HG03378 (cell line): Measurements from ENCODE around the gene TMEM184B.

Experiments
- ATAC-seq: cut with Tn5 transposase; IDR thresholded peaks from one replicate; pipeline ENCODE4 v1.9.1; 2021; ENCODE audit warnings: mild to moderate bottlenecking, moderate library complexity; ENCODE audit not compliant: unreplicated experiment

TMEM184B gene

DNA sequence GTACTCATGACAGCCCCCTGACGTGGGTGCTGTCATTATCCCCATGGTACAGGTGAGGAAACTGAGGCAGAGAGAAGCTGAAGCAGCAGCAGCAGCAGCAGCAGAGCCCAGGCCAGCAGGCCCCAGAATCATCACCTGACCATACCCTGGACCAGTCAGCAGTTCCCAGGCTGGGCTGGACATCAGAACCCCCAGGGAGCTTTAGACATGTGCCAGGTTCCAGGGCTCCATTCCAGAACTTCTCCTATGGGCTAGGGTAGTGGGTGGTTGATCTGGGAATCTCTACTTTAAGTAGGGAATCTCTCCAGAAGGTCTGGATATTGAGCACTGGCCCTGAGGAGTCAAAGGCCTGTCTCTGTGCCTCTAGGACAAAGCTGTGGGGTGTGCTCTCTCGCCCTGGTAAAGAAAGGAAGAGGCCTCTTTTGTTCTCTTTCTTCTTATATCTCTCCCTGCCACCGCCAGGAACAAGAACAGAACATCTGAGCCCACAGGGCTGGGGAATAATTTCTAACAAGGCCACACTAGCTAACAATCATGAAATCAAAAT lies 44.4 kb downstream of the TMEM184B start:
- no peak for ATAC-seq

DNA sequence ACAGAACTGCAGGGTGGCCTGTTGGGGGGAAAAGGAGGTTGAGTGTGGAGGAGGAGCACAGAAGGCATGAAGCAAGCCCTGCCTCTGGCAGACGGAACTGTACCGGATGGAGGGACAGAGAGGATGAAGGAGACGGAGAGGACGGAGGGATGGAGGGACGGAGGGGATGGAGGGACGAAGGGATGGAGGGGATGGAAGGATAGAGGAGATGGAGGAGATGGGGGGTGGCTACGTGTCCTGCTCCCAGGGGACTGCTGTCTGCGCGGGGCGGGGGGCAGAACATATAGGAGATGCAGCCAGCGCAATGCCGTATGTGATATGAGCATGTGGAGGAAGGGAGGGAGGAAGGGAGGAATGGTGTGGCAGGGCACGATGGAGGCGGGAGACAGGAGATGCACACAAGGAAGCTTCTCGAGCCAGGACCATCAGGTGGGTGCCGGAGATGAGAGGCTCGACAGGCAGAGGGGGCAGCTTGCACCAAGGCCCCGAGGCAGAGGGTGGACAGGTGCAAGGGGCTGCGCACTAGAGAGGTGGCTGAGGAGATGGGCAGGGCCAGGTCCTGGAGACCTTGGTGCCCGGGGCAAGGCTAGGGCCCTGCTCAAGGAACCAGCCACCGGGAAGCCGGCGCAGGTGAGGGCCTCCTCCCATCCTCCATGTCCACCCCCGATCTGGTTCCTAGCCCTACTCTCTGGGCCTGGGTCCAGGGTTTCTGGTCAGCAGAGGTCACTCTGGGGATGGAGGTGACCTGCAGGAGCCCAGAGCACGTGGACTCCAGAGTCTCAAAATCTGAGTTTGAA lies 45.8 kb downstream of the TMEM184B start:
- ATAC-seq, result no peak

DNA sequence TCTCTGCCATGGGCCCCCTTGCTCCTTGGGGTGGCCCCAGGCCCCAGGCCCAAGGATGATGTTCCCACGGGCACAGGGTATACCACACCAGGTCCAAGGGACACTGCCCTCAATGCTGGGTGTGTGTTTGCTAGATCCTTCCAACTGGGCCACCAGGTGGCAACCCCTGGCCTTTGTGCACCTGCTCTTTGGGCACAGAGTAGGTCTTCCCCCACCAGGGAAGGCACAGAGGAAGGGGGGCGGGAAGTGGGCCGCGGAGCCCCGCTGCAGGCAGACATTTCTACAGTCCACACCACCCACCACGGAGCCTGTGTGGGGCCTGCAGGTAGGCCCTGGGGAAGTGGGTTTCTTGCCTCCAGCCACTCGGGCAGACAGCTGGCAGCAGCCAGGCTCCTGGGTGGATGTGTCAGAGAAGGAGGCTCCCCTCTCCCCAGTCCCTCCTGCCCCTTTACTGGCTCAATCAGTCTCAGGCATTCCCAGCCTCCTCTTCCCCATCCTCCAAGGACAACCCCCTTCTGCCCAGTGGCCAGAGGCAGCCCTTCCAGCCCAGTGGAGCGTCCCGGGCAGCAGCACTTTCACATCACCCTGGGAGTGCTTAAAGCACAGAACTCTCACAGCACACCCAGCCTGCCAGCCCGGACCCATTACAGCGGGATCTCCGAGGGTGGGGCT lies 49.4 kb downstream of the TMEM184B start:
- ATAC-seq, result no peak

DNA sequence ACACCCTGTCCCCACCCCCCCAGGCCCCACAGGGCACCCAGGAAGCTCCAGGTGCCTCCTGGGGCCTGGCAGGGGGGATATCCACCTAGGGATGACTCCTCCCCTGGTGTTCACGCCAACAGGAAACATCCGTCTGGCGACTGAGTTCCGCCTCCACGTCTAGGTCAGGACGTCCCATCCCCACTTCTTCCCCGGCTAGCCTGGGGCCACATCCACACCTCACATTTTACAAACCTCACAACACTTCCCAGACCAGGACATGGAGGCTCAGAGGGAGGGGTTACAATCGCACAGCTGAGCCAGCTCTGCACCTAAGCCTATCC lies 50.1 kb downstream of the TMEM184B start:
- ATAC-seq, result no peak

DNA sequence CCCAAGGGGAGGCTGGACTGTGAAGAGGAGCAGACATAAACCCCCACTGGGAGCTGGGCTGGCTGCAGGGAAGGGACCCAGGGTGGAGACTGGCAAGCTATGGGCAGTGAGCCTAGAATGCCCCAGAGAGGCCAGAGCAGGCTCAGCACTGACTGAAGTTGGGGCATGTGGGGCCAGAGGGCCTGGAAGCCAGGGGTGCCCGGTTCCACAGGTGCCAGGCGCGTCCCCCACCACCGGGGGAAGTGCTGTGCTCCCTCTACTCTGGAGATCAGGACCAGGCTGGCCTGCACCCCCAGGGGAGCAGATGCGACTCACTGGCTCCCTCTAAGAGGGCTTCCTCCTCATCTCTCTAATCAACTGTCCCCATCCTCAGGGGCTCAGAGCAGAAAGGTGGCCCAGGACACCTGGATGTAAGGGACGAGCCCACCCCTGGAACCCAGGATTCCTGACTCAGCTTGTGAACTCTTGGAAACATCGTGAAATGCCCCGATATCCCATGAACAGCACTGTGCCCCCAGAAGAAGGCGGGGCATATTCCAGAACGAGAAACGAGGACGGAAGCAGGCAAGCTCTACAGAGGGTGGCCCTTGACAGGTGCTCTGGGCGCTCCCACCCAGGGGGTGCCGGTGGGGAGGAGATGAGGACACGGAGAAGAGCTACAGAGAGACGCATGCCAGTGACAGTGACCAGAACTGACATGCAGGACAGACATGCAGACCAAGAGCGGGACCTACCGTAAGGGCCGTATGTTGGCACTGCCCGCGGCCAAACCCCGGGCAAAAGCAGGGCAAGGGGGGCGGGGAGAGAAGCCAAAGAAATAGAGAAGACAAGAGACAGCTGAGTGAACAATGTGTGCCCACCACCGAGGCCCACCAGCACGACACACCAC lies 50.7 kb downstream of the TMEM184B start:
- no peak for ATAC-seq

DNA sequence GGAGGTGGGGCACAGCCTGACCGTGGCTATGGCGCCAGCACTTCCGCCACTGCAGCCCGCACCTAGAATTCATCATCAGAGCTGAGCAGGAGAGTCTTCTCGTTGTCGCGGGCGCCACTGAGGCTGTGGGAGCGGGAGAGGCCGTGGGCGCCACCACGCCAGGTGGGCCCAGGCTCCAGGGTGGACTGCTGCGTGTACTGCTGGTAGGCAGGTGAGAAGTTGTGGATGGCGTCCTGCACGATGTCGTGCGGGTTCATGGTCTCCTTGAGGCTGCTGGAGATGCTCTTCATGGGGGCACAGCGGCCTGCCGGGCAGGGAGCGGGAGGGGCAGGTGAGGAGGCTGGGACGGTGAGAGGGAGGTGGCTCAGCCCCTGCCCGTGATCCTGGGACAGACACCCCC lies 51.4 kb downstream of the TMEM184B start:
- no peak for ATAC-seq

DNA sequence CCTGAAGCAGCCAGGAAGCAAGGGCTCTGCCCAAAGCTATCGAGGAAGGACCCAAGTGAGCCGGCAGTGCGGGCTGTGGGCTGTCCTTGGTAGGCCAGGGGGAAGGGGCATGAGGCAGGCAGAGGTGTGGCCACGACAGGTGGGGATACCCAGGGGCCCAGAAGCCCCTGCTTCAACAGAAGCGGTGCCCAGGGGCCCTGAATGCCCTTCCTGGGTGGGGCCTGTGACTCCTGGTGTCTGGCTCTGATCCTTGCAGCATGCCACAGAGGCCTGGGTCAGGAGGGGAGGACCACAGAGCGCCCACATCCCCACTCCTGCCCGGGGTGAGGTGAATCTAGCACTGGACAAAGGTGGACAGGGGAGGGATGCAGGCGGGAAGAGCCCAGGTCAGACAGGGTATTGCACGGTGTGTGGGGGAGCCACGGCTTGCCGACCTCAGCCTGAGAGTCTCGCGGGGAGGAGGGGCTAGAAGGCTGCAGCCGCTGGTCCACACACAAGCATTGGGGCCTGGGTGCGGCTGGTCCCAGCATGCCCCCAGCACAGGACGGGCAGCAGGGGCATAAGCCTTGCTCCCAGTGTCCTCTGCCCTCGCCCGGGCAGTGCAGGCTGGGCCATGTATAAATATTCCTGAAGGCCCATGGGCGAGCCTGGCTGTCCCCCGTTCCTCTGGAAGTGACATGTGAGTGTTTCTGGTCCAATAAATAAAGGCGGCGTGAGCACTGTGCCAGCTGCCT lies 52.0 kb downstream of the TMEM184B start:
- no peak for ATAC-seq

DNA sequence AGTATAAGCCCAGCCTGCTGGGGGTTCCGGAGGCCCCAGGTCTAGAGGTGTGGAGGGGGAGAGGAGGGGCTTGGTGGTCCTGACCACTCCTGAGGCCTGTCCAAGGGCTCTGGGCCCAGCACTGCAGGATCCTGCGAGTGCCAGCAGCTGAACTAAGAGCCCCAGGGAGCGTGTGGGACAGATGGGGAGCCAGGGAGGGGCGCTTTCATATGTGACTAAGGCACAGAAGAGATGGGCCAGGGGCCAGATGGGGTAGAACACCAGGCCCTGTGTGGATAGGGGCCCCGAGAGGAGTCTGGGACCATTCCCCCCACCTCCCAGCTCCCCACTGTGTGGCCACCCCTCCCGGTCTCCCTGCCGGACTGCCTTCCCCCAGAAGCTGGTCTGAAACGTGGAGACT lies 52.6 kb downstream of the TMEM184B start:
- no peak for ATAC-seq

DNA sequence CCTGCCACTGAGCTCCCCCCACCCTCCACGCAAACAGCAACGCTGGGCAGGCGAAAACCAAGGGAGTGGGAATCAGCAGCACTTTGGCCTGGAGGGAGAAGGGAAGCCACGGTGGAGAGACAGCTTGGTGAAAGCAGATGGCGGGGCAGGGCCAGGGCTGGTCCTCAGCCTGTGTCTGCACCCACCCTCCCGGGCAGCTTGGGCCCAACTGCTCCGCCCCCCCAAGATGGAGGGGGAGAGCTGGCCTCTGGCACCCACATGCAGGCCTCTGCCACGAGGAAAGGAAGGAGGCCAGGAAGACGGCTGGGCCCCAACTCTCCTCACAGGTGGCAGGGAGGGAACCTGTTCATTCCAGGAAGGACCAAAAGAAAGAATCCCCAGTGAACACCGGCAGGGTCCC lies 53.2 kb downstream of the TMEM184B start:
- no peak for ATAC-seq

DNA sequence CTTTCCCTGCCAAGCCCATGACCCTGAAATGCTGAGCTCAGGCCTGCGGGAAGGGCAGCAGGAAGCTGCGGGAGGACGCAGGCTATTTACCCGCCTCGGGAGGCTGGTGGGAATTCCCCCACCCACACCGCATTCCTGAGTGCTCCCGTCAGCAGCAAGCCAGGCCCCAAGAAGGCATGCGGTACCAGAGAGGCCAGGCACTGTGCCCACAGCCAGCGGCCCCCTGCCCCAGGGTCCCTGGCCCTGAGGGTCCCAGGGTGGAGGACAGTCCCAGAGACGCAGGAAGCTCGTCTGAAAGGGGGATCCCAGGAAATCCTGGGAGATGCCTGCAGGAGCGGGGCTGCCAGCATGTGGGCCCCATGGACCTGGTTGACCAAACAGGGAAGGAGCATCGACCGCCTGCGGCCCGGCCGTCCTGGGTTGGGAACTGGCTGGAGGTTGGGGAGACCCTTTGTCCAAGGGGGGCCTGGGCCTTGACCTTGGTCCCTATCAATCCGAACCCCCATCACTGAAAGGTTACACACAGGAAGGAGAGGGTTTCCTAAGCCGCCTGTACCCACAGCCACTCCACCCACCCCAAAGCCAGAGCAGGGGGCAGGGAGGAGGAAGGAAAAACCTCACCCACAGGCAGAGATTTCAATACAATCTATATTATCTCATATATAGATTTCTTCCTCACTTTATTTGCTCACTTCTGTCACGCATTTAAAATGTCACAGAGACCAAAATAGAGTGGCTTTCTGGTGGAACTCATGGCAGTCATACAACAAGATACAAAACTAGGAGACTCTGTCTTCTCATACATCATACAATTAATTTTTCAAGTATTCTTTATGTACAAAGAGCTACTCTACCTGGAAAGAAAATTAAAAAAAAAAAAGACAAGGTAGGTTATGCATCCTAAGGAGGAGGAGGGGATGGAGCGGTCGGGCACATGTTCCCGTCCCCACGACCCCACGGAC lies 53.9 kb downstream of the TMEM184B start:
- ATAC-seq, result no peak

DNA sequence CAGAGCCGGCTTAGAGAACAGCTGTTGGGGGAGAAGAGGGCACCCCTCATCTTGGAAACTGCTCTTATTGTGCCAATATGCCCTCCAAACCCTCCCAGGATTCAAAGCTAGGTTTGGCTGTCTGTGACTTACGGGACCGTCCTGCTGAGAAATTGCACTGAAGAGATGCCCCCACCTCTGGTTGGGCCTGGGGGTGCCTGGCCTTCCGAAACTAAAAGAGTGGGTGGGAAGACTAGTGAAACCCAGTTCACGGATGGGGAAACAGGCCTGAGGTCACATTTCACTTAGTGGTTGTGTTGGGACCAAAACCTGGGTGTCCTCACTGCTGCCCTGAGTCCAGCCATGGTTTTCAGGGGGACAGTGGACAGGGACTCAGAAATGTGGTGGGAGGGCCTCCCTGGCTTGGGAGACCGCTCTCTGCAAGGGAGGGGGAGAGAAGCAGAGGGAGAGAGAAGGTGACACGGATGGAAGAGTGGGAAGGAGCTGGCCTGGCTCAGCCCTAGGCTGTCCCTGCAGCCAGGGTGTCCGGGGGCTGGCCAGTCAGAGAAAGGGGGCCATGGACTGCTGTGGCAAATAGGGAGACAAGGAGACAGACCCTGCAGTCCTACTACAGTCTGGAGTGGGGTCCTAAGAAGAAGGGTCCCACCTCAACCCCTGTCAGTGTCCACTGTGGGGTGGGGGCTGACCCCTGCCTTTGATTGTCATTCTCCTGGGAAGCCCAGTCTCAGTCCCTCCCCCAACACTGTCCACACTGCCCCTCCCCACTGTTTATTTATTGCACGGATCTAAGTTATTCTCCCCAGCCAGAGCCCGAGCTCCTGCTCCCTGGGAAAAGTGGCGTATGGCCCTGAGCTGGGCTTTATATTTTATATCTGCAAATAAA lies 57.4 kb downstream of the TMEM184B start:
- ATAC-seq, result no peak

DNA sequence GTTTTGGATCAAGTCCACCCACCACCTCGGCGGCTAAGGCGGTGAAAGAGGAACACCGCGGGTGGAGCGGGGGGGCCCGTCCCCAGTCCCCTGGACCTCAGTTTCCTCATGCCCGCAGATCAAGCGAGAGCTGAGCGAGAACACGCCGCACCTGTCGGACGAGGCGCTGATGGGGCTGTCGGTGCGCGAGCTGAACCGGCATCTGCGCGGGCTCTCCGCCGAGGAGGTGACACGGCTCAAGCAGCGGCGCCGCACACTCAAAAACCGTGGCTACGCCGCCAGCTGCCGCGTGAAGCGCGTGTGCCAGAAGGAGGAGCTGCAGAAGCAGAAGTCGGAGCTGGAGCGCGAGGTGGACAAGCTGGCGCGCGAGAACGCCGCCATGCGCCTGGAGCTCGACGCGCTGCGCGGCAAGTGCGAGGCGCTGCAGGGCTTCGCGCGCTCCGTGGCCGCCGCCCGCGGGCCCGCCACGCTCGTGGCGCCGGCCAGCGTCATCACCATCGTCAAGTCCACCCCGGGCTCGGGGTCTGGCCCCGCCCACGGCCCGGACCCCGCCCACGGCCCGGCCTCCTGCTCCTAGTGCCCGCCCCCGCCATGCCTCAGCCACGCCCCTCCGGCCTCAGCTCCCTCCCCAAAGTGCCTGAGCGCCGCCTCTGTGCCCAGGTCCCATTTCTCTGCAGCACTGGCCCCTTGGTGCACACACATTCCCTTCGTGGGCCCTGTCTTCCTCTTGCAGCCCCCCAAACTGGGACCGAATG lies 58.3 kb downstream of the TMEM184B start:
- no peak for ATAC-seq

DNA sequence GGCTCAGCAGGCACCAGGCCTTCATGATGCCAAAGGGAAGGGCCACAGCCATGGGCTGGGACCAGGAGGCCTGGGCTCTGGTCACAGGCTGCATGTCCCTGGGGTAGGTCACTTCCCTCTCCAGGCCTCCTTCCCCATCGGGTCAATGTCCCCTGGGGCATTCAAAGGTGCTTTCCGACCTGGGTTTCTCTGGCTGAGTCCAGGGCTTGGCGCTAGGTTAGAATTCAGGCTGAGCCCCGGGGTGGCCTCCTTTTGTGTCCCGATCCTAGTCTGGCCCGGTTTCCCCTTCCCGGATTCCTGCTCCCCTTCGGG lies 58.9 kb downstream of the TMEM184B start:
- no peak for ATAC-seq

DNA sequence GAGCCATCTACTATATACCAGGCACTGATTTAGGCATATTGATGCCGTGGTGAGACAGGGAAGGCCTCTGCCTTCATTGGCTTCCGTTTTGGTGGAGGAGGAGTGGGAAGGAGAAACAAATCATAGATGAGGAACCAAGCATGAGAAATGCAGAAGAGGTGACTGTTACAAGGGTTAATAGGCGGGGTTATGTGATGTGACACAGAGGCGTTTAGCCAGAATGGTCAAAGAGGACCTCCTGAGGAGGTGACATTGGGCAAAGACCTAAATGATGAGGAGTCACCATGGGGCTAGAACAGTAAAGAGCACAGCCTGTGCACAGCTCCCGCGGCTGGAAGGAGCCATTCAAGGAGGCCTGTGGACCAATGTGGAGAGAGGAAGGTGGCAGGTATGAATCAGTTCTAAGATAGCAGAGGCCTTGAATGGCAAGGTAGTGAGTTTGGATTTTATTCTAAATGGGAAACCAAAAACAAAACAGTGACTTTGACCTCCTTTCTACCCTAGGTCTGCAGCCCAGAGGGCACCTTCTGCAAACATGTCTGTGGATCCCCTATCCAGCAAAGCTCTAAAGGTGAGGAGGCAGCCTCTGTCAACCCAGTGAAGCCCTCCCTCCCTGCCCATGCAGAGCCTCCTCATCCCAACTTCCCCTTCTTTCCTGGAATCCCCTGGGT lies 59.4 kb downstream of the TMEM184B start:
- no peak for ATAC-seq

DNA sequence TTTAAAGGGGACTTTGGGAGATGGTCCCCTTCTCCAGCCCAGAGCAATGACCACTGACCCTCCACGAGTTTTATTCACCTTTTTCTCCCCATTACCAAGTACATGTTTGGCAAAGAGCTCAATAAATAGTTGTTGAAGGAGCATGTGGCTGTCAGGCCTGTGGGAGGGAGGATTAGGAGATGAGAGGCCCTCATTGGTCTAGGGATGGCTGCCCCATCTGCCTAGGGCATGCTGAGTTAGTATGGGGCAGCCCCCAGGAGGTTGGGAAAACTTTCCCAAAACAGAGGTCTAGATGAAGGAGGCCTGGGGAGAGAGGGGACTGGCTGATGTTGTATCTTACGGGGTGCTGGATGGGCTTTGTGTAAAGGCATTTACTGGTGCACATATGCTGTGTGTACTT lies 60.4 kb downstream of the TMEM184B start:
- no peak for ATAC-seq

DNA sequence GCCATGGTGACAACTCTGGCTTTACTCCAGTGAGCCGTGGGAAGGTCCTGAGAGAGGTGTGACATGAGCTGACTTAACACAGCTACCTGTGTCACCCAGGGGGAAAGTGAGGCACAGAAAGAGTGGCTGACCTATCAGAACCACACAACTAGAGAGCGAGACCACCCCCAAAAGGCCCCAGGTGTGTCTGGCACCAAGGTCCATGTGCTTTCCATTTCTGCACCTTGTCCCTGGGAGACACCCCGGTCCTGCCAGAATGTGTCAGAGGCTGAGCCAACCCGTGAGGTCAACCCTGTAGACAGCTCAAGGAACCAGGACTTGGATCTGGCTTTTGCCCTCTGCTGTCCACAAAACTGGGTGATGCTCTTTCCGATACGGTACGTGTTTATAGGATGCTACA lies 61.3 kb downstream of the TMEM184B start:
- no peak for ATAC-seq

DNA sequence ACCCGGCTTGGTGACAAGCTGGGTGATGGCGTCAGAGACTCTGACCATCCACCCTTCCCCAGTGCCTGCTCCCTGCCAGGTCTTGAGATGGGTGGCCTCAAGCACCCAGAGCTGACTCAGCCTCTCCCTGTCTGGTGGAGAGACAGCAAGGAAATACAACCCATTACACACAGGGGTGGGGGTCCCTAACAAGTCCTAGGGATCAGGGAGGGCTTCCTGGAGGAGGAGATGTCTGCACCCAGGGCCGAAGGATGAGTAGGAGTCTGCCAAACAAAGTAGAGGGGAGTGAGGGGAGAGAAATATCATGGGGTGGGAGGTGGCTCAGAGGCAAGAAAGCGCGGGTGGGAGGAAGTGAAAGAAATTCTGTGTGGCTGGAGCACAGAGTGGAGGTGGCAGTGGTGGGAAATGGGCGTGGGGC lies 64.2 kb downstream of the TMEM184B start:
- no peak for ATAC-seq
